Neuronal stem cell (in vitro differentiated cells): Measurements from ENCODE around the gene FMNL3.
A peak's percentile ranks its signal among the peaks of the same experiment; 100 is the strongest.

Source experiments
- DNase-seq: peaks from one replicate; pipeline ENCODE4 v3.0.0-alpha.2; 2013; ENCODE audit warnings: low spot score
- H2AFZ ChIP-seq: one replicate; pipeline ENCODE4 v1.6.1; 2013; ENCODE audit warnings: mild to moderate bottlenecking, low read length, inconsistent platforms
- H2AK5ac ChIP-seq: 2 replicates; pipeline ENCODE4 v1.6.1; 2013; ENCODE audit warnings: low read depth, mild to moderate bottlenecking, inconsistent platforms, low read length, moderate library complexity, mixed read lengths
- H2BK120ac ChIP-seq: 2 replicates; pipeline ENCODE4 v1.6.1; 2013; ENCODE audit warnings: low read depth, mild to moderate bottlenecking, inconsistent platforms, low read length, moderate library complexity, mixed read lengths
- H2BK12ac ChIP-seq: one replicate; pipeline ENCODE4 v1.6.1; 2013; ENCODE audit warnings: low read length, inconsistent platforms
- H2BK15ac ChIP-seq: 2 replicates; pipeline ENCODE4 v1.6.1; 2013; ENCODE audit warnings: mild to moderate bottlenecking, low read length, inconsistent platforms, mixed read lengths
- H2BK5ac ChIP-seq: one replicate; pipeline ENCODE4 v1.6.1; 2013; ENCODE audit warnings: inconsistent platforms, mild to moderate bottlenecking, low read length, moderate library complexity
- H3K14ac ChIP-seq: one replicate; pipeline ENCODE4 v1.6.1; 2013; ENCODE audit warnings: low read length, inconsistent platforms
- H3K18ac ChIP-seq: 2 replicates; pipeline ENCODE4 v1.6.1; 2013; ENCODE audit warnings: low read length, inconsistent platforms
- H3K23ac ChIP-seq: 2 replicates; pipeline ENCODE4 v1.6.1; 2013; ENCODE audit warnings: low read depth, mild to moderate bottlenecking, mixed read lengths, low read length, inconsistent platforms; ENCODE audit not compliant: poor library complexity
- H3K27ac ChIP-seq: replicated peaks from 3 replicates; pipeline ENCODE4 v1.5.1; 2013; ENCODE audit warnings: low read length, inconsistent platforms
- H3K27me3 ChIP-seq, 3 experiments: 2 replicates each; pipeline ENCODE4 v1.6.1; 2013; ENCODE audit warnings: low read length in 3 of 3, mild to moderate bottlenecking in 2 of 3, inconsistent platforms in 1 of 3, low read depth in 1 of 3, mixed read lengths in 1 of 3, moderate library complexity in 1 of 3; ENCODE audit not compliant: control insufficient read depth in 3 of 3, insufficient read depth in 3 of 3
- H3K36me3 ChIP-seq, 2 donors: replicated peaks in 1 of 2; 2 replicates each; pipeline ENCODE4 v1.6.1; 2013; ENCODE audit warnings: low read length in 2 of 2; ENCODE audit not compliant: control insufficient read depth in 2 of 2, insufficient read depth in 2 of 2
- H3K4ac ChIP-seq: 2 replicates; pipeline ENCODE4 v1.6.1; 2013; ENCODE audit warnings: inconsistent platforms, mild to moderate bottlenecking, low read length, moderate library complexity
- H3K4me1 ChIP-seq, 2 donors: 1 replicate in 1 of 2; 2 replicates in 1 of 2; pipeline ENCODE4 v1.6.1; 2013; ENCODE audit warnings: low read length in 2 of 2, low read depth in 1 of 2; ENCODE audit not compliant: control insufficient read depth in 2 of 2, insufficient read depth in 1 of 2
- H3K4me2 ChIP-seq: one replicate; pipeline ENCODE4 v1.6.1; 2013; ENCODE audit warnings: mild to moderate bottlenecking, low read length, inconsistent platforms; ENCODE audit not compliant: insufficient read depth, poor library complexity, severe bottlenecking
- H3K4me3 ChIP-seq, 2 donors: 2 replicates each; pipeline ENCODE4 v1.5.1; 2013; ENCODE audit warnings: low read length in 2 of 2, mild to moderate bottlenecking in 2 of 2, inconsistent platforms in 1 of 2, moderate library complexity in 1 of 2
- H3K79me1 ChIP-seq: one replicate; pipeline ENCODE4 v1.6.1; 2013; ENCODE audit warnings: low read depth, mild to moderate bottlenecking, inconsistent platforms, low read length, moderate library complexity
- H3K9ac ChIP-seq: one replicate; pipeline ENCODE4 v1.6.1; 2013; ENCODE audit warnings: mild to moderate bottlenecking, low read depth, low read length, inconsistent platforms; ENCODE audit not compliant: poor library complexity
- H3K9me3 ChIP-seq, 2 donors: replicated peaks in 1 of 2; 2 replicates each; pipeline versions ENCODE3 to v1.6.1; 2013; ENCODE audit warnings: low read length in 2 of 2, mild to moderate bottlenecking in 2 of 2, inconsistent platforms in 1 of 2, low read depth in 1 of 2, mixed read lengths in 1 of 2, moderate library complexity in 1 of 2; ENCODE audit not compliant: control insufficient read depth in 2 of 2, insufficient read depth in 1 of 2
- H4K8ac ChIP-seq: one replicate; pipeline ENCODE4 v1.6.1; 2013; ENCODE audit warnings: low read depth, mild to moderate bottlenecking, inconsistent platforms, low read length, moderate library complexity
- H4K91ac ChIP-seq: one replicate; pipeline ENCODE4 v1.6.1; 2013; ENCODE audit warnings: low read length, low read depth, mild to moderate bottlenecking, inconsistent platforms; ENCODE audit not compliant: poor library complexity
- WGBS, 2 donors: extraction: QIAGEN DNeasy Blood & Tissue Kit; methylation state at CpG; one replicate each; pipeline ENCODE4 v1.1.7; 2013; ENCODE audit warnings: missing lambda C conversion rate in 2 of 2, mixed read lengths in 1 of 2; ENCODE audit not compliant: insufficient read length in 2 of 2, insufficient replicate concordance in 1 of 2; ENCODE audit errors: extremely low coverage in 2 of 2; 5-methylcytosine and 5-hydroxymethylcytosine counted together

The FMNL3 gene

GRCh38 chr12:49748306-49748705 is 41.1 kb upstream of the FMNL3 start:
- Histone ChIP-seq H3K9ac (no peak overlapping the region), H3K27me3 (no peaks in the 10 kb centered on the region), H2BK120ac (no peak overlapping the region), H3K18ac (no peak overlapping the region), H3K23ac (no peak overlapping the region), H3K4me3 (no peak overlapping the region), H3K27ac (no peak overlapping the region), H3K9me3 (no peaks in the 10 kb centered on the region), H3K79me1 (peaks cover 2% of the 10 kb centered on the region), H4K91ac (no peak overlapping the region), H2AFZ (no peak overlapping the region), H2BK12ac (no peak overlapping the region), H3K14ac (no peak overlapping the region), H2BK5ac (no peak overlapping the region), H2AK5ac (no peak overlapping the region), H2BK15ac (no peak overlapping the region), H3K36me3 (peaks cover 4 to 87% of the 10 kb centered on the region in 2 donors), H3K4ac (no peak overlapping the region), H3K4me1 (peaks cover 2 to 5% of the 10 kb centered on the region in 2 donors), H4K8ac (no peak overlapping the region), H3K4me2 (no peak overlapping the region)
- no CpG with 5 or more reads among the region's 1 CpG for WGBS, 2 donors
- DNase-seq = no peak

GRCh38 chr12:49744363-49744885 is 37.2 kb upstream of the FMNL3 start:
- peaks cover 0 to 63% of the 10 kb centered on the region in 2 donors for H3K36me3 ChIP-seq
- no peak overlapping the region for H3K9ac ChIP-seq
- H3K27me3 ChIP-seq = no peaks in the 10 kb centered on the region
- H3K79me1 ChIP-seq = peaks cover 5% of the 10 kb centered on the region
- no peak overlapping the region for H4K8ac ChIP-seq
- H3K4me1 ChIP-seq = peaks cover 2 to 16% of the 10 kb centered on the region in 2 donors
- H3K4ac ChIP-seq = no peak overlapping the region
- H2AK5ac ChIP-seq = no peak overlapping the region
- no peak overlapping the region for H3K4me3 ChIP-seq
- no peak overlapping the region for H2AFZ ChIP-seq
- no peak overlapping the region for H3K23ac ChIP-seq
- H2BK5ac ChIP-seq = no peak overlapping the region
- WGBS, 2 donors = no CpG with 5 or more reads among the region's 3 CpGs
- H3K4me2 ChIP-seq = no peak overlapping the region
- no peak overlapping the region for H2BK15ac ChIP-seq
- DNase-seq = no peak
- H2BK120ac ChIP-seq = no peak overlapping the region
- H3K14ac ChIP-seq = no peak overlapping the region
- H3K18ac ChIP-seq = no peak overlapping the region
- H4K91ac ChIP-seq = no peak overlapping the region
- no peak overlapping the region for H3K27ac ChIP-seq
- H2BK12ac ChIP-seq = no peak overlapping the region
- no peaks in the 10 kb centered on the region for H3K9me3 ChIP-seq

- Histone ChIP-seq H3K9ac (peak overlapping the region; percentile 65), H3K4me1 (peaks cover 2 to 16% of the 10 kb centered on the region in 2 donors), H3K4me3 (peak overlapping the region; percentile 65 to 96), H3K4ac (no peak overlapping the region), H3K14ac (no peak overlapping the region), H2AK5ac (no peak overlapping the region), H3K27me3 (no peaks in the 10 kb centered on the region), H3K36me3 (peaks cover 0 to 40% of the 10 kb centered on the region in 2 donors), H3K23ac (no peak overlapping the region), H2BK15ac (no peak overlapping the region), H2BK120ac (no peak overlapping the region), H3K79me1 (peaks cover 5% of the 10 kb centered on the region), H3K9me3 (no peaks in the 10 kb centered on the region), H3K27ac (peak overlapping the region; percentile 95), H2AFZ (peak overlapping the region; percentile 76), H3K18ac (peak overlapping the region; percentile 25), H2BK5ac (no peak overlapping the region), H3K4me2 (peak overlapping the region; percentile 68), H2BK12ac (no peak overlapping the region), H4K8ac (no peak overlapping the region), H4K91ac (no peak overlapping the region)
- WGBS, 2 donors = no CpG with 5 or more reads among the region's 35 CpGs
- no peak for DNase-seq
Measured at GRCh38 chr12:49741882-49742620, 34.8 kb upstream of the FMNL3 start.
